CD4-positive, alpha-beta T cell treated with Interleukin-12 subunit alpha and Interleukin-12 subunit beta, for 1 hour (primary cell): ENCODE results near the gene WTIP.

Experiments used
- DNase-seq: peaks from one replicate; pipeline ENCODE4 v3.0.0-alpha.2; 2020

Gene WTIP

GRCh38 chr19:34479396-34479795 lies 2.2 kb upstream of the WTIP start:
- no peak for DNase-seq

- no peak for DNase-seq
These were observed 1.1 kb upstream of the WTIP start for GRCh38 chr19:34480491-34480890.

DNA sequence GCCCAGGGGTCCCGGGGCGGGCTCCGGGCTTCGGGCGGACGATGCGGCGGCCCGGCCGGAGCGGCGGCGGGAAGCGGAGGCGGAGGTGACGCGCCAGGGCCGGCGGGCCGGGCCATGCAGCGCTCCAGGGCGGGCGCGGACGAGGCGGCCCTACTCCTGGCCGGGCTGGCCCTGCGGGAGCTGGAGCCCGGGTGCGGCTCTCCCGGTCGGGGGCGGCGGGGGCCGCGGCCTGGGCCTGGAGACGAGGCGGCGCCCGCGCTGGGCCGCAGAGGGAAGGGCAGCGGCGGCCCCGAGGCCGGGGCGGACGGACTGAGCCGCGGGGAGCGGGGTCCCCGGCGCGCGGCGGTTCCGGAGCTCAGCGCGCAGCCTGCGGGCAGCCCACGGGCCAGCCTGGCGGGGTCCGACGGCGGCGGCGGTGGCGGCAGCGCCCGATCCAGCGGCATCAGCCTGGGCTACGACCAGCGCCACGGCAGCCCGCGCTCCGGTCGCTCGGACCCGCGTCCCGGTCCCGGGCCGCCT lies 362 bp downstream of the WTIP start:
- no peak for DNase-seq

GRCh38 chr19:34482380-34483250 lies 1.1 kb downstream of the WTIP start:
- no peak for DNase-seq

DNA sequence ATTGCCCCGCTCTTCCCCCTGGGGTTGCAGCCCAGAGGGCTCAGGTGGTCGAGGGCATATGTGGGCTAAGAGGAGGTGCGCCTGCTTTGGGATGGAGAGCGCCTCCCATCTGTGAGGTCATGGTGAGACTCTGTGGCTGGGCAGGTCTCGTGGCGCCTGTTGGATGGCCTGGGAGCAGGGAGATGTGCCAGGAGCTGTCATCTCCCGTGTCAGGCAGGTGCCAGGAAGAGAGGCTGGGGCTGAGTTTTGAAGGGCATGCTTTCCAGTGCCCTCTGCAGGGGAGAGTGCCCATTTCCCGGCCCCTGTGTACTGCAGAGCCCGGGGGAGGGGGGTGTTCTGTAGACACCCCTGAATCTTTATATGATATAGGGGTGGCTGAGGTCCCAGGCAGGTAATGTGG lies 2.8 kb downstream of the WTIP start:
- no peak for DNase-seq

GRCh38 chr19:34485831-34486230 lies 4.3 kb downstream of the WTIP start:
- DNase-seq: no peak

- DNase-seq: no peak
These were observed 6.1 kb downstream of the WTIP start for GRCh38 chr19:34487651-34488051.

- DNase-seq: no peak
These were observed 7.6 kb downstream of the WTIP start for GRCh38 chr19:34489175-34489574.

- DNase-seq: no peak
These were observed 8.7 kb downstream of the WTIP start for GRCh38 chr19:34490141-34490766.

- DNase-seq: no peak
These were observed 11.6 kb downstream of the WTIP start for GRCh38 chr19:34493038-34493648.

GRCh38 chr19:34493649-34494044 lies 12.1 kb downstream of the WTIP start:
- no peak for DNase-seq

GRCh38 chr19:34494601-34495000 lies 13.0 kb downstream of the WTIP start:
- DNase-seq: no peak

DNA sequence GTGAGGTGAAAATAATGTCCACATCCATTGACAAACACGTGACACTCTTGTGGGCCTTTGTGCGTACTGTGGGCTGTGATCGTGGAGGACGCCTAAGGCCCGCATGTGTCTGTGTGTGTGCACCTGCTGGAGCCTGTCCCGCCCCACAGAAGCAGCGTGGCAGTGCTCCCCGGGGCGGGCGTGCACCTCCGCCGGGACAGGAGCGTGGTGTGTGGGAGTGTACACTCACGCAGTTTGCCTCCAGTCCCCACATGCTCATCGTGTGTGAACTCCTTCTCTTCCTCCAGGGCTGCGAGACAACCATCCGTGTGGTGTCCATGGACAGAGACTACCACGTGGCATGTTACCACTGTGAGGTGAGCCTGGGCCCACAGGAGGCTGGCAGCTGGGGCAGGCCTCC lies 13.9 kb downstream of the WTIP start:
- DNase-seq: no peak

GRCh38 chr19:34497112-34497805 lies 15.7 kb downstream of the WTIP start:
- no peak for DNase-seq

- no peak for DNase-seq
These were observed 17.7 kb downstream of the WTIP start for GRCh38 chr19:34499155-34499834.

DNA sequence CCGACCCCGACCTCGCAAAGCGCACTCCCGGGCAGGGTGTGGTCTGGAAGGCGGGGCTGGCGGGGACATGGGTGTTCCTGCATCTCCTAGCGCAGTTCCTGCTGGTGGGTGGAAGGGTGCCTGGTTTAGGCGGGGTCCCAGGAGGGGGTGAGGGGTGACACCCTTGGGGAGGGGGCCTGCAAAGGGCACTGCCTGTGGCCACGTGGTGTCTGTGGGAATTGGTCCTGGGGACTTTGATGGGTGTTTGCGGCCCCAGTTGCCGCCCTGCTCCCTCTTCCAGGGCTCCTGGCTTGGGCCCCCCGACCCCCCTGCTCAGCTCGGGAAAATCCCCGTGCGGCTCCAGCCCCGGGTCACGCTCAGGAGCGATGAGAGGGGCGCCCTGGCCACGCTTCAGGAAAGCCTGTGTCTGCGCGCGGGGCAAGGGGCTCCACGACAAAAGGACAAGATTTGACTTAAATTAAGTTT lies 19.1 kb downstream of the WTIP start:
- no peak for DNase-seq

DNA sequence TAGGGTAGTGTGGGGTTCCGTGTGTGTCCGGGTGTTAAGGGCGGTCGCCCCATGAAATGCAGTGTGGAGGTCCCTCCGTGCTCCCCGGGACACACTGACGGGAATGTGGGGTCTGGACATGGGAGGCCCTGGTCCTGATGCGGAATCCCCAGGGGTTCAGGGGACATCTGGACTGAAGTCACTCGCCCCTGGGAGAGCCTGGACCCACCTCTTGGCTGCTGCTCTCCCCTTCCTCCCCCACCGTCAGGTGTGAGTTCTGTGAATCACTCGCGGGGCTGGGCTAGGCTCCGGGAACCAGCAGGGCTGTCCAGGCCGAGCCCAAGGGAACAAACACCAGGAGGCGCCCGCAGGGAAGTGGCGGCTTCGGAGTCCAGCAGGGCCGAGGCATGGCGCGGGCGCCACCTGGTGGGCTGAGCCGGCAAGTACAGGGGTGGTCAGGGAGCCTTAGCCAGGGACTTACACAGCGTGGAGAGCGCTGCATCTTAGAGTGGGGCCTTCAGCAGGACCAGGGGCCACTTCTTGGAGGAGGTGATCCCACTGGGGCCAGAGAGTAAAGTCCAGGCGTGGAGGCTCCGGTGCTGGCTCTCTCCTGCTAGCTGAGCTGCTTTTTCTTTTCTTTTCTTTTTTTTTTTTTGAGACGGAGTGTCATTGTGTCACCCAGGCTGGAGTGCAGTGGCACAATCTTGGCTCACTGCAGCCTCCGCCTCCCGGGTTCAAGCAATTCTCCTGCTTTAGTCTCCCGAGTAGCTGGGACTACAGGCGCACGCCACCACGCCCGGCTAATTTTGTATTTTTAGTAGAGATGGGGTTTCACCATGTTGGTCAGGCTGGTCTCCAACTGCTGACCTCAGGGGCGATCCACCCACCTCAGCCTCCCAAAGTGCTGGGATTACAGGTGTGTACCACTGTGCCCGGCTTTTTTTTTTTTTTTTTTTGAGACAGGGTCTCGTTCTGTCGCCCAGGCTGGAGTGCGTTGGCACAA lies 20.1 kb downstream of the WTIP start:
- peak; percentile 84 for DNase-seq

DNA sequence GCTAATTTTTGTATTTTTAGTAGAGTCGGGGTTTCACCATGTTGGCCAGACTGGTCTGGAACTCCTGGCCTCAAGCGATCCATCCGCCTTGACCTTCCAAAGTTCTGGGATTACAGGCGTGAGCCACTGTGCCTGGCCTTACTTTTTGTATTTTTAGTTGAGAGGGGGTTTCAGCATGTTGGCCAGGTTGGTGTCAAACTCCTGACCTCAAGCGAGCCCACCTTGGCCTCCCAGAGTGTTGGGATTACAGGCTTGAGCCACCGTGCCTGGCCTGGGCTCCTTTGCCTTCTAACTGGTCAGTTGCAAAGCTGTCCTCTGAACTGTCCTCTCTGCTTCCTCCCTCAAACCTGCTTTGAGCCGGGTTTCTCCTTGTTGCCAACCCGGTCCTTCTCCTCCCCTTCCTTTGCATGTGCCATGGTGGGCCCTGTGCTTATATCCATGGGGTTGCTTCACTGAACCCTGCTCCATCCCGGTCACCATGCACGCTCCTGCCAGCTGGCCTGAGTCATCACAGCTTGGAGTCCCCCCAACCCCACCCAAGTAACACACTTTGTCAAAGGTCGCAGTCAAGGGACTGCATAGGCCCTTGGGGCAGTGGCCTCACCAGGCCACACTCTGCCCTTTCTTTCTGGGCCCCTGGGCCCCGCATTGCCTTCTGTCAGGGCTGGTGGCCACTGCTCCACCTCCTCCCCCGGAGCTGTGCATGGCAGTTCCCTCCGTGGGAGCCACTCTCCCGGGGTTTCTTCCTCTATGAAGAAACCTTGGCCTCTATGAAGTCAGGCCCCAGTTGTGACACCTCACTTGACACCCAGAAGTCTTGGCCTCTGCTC lies 21.2 kb downstream of the WTIP start:
- no peak for DNase-seq

- DNase-seq: no peak
These were observed 22.1 kb downstream of the WTIP start for GRCh38 chr19:34503531-34504272.
